SK-N-SH (cell line): ENCODE data around the gene PRRG3. TPM values are rescaled to one million over a fixed set of nuclear protein-coding genes. Genes with fewer than 3 reads are reported as not detected.

Experiments
- CTCF ChIA-PET: fragments of 300-600, 350-600 bp; formaldehyde crosslinking; extraction: SDS; loops from one replicate; lab custom pipeline; 2021; lab: Yijun Ruan, JAX
- POLR2A ChIA-PET: fragments of 350-600 bp; sonication (Branson Sonifier 250); formaldehyde crosslinking; extraction: SDS; loops from one replicate; lab custom pipeline; 2020; ENCODE audit warnings: antibody characterized with exemption, inconsistent platforms; lab: Yijun Ruan, JAX
- DNase-seq: peaks from one replicate; pipeline ENCODE4 v3.0.0; 2012
- H2AFZ ChIP-seq: fragments of 200-600 bp; sonication (generic); 2 replicates; pipeline ENCODE4 v1.8.1; 2016; ENCODE audit warnings: antibody characterized with exemption, mild to moderate bottlenecking, low read depth
- H3F3A ChIP-seq: fragments of 200-600 bp; sonication (generic); replicated peaks from 2 replicates; pipeline ENCODE3; 2016; ENCODE audit warnings: antibody characterized with exemption, mild to moderate bottlenecking; ENCODE audit not compliant: insufficient read depth
- H3K27ac ChIP-seq, 2 experiments: fragments of 200-500 bp in 1 of 2; fragments of 200-600 bp in 1 of 2; sonication (Bioruptor generic) in 1 of 2; sonication (generic), shearing (Covaris generic) in 1 of 2; 2 replicates each; pipeline versions ENCODE4 v1.5.1 to v1.6.1; 2014 to 2016; ENCODE audit warnings: low read depth in 2 of 2, inconsistent platforms in 1 of 2, low read length in 1 of 2, mild to moderate bottlenecking in 1 of 2, mixed read lengths in 1 of 2
- H3K27me3 ChIP-seq: fragments of 200-600 bp; sonication (generic), shearing (Covaris generic); 2 replicates; pipeline ENCODE4 v1.6.1; 2016; ENCODE audit warnings: mixed run types; ENCODE audit not compliant: insufficient read depth
- H3K36me3 ChIP-seq, 2 experiments: fragments of 200-500 bp in 1 of 2; fragments of 200-600 bp in 1 of 2; sonication (Bioruptor generic) in 1 of 2; sonication (generic) in 1 of 2; replicated peaks in 1 of 2; 2 replicates each; pipeline versions ENCODE3 to v1.5.1; 2014 to 2016; ENCODE audit warnings: low read length in 1 of 2, mild to moderate bottlenecking in 1 of 2; ENCODE audit not compliant: insufficient read depth in 2 of 2, control insufficient read depth in 1 of 2
- H3K4me1 ChIP-seq, 2 experiments: fragments of 200-500 bp in 1 of 2; fragments of 200-600 bp in 1 of 2; sonication (Bioruptor generic) in 1 of 2; sonication (generic), shearing (Covaris generic) in 1 of 2; 2 replicates each; pipeline versions ENCODE4 v1.5.1 to v1.6.1; 2014 to 2016; ENCODE audit warnings: low read depth in 1 of 2, low read length in 1 of 2, mixed run types in 1 of 2; ENCODE audit not compliant: insufficient read depth in 2 of 2, control insufficient read depth in 1 of 2
- H3K4me2 ChIP-seq: fragments of 200-600 bp; sonication (generic), shearing (Covaris generic); 2 replicates; pipeline ENCODE4 v1.6.1; 2017; ENCODE audit warnings: mixed run types
- H3K4me3 ChIP-seq, 2 experiments: fragments of 200-500 bp in 1 of 2; fragments of 200-600 bp in 1 of 2; sonication (Bioruptor generic) in 1 of 2; sonication (generic), shearing (Covaris generic) in 1 of 2; 2 replicates each; pipeline versions ENCODE4 v1.5.1 to v1.8.1; 2014 to 2016; ENCODE audit warnings: low read depth in 2 of 2, inconsistent platforms in 1 of 2, low read length in 1 of 2, mild to moderate bottlenecking in 1 of 2, mixed read lengths in 1 of 2, moderate library complexity in 1 of 2
- H3K79me2 ChIP-seq: fragments of 200-600 bp; sonication (generic); 2 replicates; pipeline ENCODE4 v1.8.1; 2017; ENCODE audit warnings: mild to moderate bottlenecking; ENCODE audit not compliant: insufficient read depth
- H3K9ac ChIP-seq: fragments of 200-600 bp; sonication (generic); 2 replicates; pipeline ENCODE4 v1.6.1; 2017; ENCODE audit warnings: mixed run types
- H3K9me2 ChIP-seq: fragments of 200-600 bp; sonication (generic); 2 replicates; pipeline ENCODE4 v1.6.1; 2017; ENCODE audit warnings: mixed run types
- H3K9me3 ChIP-seq: fragments of 200-600 bp; sonication (generic); 2 replicates; pipeline ENCODE4 v1.6.1; 2017; ENCODE audit warnings: mixed run types, mild to moderate bottlenecking, moderate library complexity
- H4K20me1 ChIP-seq: fragments of 200-600 bp; sonication (generic); 2 replicates; pipeline ENCODE4 v1.6.1; 2017; ENCODE audit warnings: mild to moderate bottlenecking, mixed run types; ENCODE audit not compliant: insufficient read depth
- EP300 ChIP-seq, 2 experiments: IDR thresholded peaks; 2 replicates each; pipeline versions ENCODE4 v1.4.0 to v1.6.1; 2012; ENCODE audit warnings: borderline replicate concordance in 1 of 2, low read depth in 1 of 2, low read length in 1 of 2
- FOXJ3 ChIP-seq: sonication (generic); formaldehyde crosslinking; IDR thresholded peaks from 2 replicates; pipeline ENCODE4 v1.5.1; 2020; ENCODE audit warnings: mild to moderate bottlenecking, missing genetic modification reagents
- SIN3A ChIP-seq: IDR thresholded peaks from 2 replicates; pipeline ENCODE4 v1.6.1; 2012; ENCODE audit warnings: low read depth, mild to moderate bottlenecking, low read length, moderate library complexity, borderline replicate concordance
- WGBS: methylation state at CpG from one replicate; pipeline ENCODE4 v1.1.6; 2017; ENCODE audit warnings: low lambda C conversion rate; 5-methylcytosine and 5-hydroxymethylcytosine counted together
- polyA plus RNA-seq, 3 experiments: library from polyadenylated mRNA; depleted of rRNA; stranded (reverse); fragments of >200 nt; gene quantifications; 2 replicates each; pipeline ENCODE4 v1.2.3, GENCODE V29; 2012

The PRRG3 gene
- polyA plus RNA-seq, 1 of the 3 experiments (the other 2 are of a cell fraction): not detected

DNA sequence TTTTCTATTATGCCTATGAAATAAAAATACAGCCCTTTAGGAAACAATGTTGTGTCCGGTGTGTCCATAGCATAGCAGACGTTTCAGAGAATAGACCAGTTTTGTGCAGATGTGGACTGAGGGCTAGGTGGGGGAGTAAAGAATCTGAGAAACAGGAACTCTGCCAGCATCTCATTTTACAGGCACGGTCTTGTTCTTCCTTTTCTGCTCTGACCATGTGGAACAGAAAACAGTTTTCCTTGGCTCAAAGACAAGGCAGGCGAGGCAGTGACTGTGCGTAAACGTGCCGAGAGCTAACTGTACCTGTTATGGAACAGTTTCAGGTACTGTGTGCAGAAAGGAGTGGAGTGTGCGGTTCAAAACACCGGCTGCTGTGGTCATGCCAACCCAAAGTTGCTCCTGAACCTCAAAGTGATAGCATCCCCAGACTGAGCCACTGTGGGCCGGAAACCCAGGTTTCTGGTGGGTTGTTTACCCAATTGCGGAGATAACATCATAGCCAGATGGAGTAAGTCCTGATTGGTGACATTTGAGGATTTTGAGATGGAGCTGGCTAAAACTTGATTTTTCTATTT lies 59.5 kb downstream of the PRRG3 start:
- no peak overlapping the region for H3K4me2 ChIP-seq
- peaks cover 27% of the 10 kb centered on the region; the same call in 1 of the 2 replicates for H3K27me3 ChIP-seq
- 21% methylated on average over 11 of the region's 11 CpGs for WGBS
- no peak overlapping the region for H3K27ac ChIP-seq
- H3K9me2 ChIP-seq: no peaks in the 10 kb centered on the region
- no peaks in the 10 kb centered on the region for H3K9me3 ChIP-seq
- no peaks in the 10 kb centered on the region for H3K79me2 ChIP-seq
- H3K4me1 ChIP-seq: no peaks in the 10 kb centered on the region
- H3K36me3 ChIP-seq: no peaks in the 10 kb centered on the region
- POLR2A ChIA-PET: no interaction called here
- no peak overlapping the region for H3K9ac ChIP-seq
- CTCF ChIA-PET: interaction anchor here (1.2 to 3.5 kb wide), 2 partner anchors 878 to 881 kb away, joined by 3 to 11 read pairs; no protein-coding TSS in a partner anchor
- H3F3A ChIP-seq: no peaks in the 10 kb centered on the region
- no peak overlapping the region for H3K4me3 ChIP-seq
- DNase-seq: no peak
- H4K20me1 ChIP-seq: no peaks in the 10 kb centered on the region
- H2AFZ ChIP-seq: no peak overlapping the region
- TF ChIP-seq SIN3A (no peak), FOXJ3 (CRISPR knock-in tag) (no peak), EP300 (IDR thresholded peaks at IDR 0.05; ENCODE audit: borderline replicate concordance in 1 of 2, low read depth in 1 of 2, low read length in 1 of 2) (no peak)

Other genes starting within 250 kb of the PRRG3 start
- 0.03 and 0.08 TPM in 2 replicates for gene PASD1, start 131.8 kb upstream of the PRRG3 start, polyA plus RNA-seq (2012; rRNA removed)
- gene FATE1, start 20.6 kb downstream of the PRRG3 start, polyA plus RNA-seq (2012; rRNA removed): not detected in 2 replicates
- not detected in 2 replicates for gene CNGA2, start 39.3 kb downstream of the PRRG3 start, polyA plus RNA-seq (2012; rRNA removed)
- gene MAGEA4, start 217.4 kb downstream of the PRRG3 start, polyA plus RNA-seq (2012; rRNA removed): 0.10 and 0.19 TPM in 2 replicates